ENCODE results near the gene POLR2C.

GRCh38 chr16:57504491-57504890, 42.0 kb downstream of the POLR2C start:
- TF ChIP-seq POLR2A (IDR thresholded peaks at IDR 0.05; ENCODE audit: low read depth, low read length) (no peak), POLR2AphosphoS5 (IDR thresholded peaks at IDR 0.05; ENCODE audit: low read depth, low read length) (no peak)

Data from GM12892 (cell line).